ENCODE results near the gene TBC1D17. TPM values are rescaled to one million over a fixed set of nuclear protein-coding genes. Genes with fewer than 3 reads are reported as not detected.
A peak's percentile ranks its signal among the peaks of the same experiment; 100 is the strongest.

TBC1D17 gene
- total RNA-seq, 6 experiments from 2014 or later, result 42.8 to 53.3 (median 46.8) TPM

GRCh38 chr19:49860336-49861102, 17.0 kb upstream of the TBC1D17 start:
- peaks cover 29% of the 10 kb centered on the region for H3K36me3 Mint-ChIP-seq (ENCODE audit: low read depth)
- H3K4me1 Mint-ChIP-seq (ENCODE audit: low read depth), result peaks cover 24% of the 10 kb centered on the region
- peaks cover 20% of the 10 kb centered on the region for H3K27me3 Mint-ChIP-seq (ENCODE audit: insufficient read depth)
- no peak overlapping the region for H3K27ac Mint-ChIP-seq
- H3K9me3 Mint-ChIP-seq, result no peaks in the 10 kb centered on the region
- no peak overlapping the region for H3K4me3 Mint-ChIP-seq
- TF ChIP-seq, protein P1, sequence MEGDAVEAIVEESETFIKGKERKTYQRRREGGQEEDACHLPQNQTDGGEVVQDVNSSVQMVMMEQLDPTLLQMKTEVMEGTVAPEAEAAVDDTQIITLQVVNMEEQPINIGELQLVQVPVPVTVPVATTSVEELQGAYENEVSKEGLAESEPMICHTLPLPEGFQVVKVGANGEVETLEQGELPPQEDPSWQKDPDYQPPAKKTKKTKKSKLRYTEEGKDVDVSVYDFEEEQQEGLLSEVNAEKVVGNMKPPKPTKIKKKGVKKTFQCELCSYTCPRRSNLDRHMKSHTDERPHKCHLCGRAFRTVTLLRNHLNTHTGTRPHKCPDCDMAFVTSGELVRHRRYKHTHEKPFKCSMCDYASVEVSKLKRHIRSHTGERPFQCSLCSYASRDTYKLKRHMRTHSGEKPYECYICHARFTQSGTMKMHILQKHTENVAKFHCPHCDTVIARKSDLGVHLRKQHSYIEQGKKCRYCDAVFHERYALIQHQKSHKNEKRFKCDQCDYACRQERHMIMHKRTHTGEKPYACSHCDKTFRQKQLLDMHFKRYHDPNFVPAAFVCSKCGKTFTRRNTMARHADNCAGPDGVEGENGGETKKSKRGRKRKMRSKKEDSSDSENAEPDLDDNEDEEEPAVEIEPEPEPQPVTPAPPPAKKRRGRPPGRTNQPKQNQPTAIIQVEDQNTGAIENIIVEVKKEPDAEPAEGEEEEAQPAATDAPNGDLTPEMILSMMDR (IDR thresholded peaks at IDR 0.05), result no peak
- no peak for DNase-seq

DNA sequence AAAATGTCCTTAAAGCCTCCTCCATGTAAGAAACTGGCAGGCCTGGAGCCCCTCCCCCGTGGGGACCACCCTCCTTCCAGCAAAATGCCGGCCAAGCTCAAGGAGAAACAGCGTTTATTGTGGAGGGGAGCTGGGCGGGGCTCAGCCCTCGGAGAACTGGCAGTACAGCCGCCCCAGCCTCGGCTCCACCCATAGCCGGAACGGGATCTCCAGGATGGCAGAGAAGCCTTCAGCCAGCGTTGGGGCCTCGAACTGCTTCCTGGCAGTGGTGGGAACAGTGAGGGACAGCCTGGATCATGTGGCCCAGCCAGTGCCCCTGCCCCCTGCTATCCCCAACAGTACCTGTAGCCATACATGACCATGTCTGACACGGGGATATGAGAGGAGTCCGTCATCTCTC, 16.4 kb upstream of the TBC1D17 start:
- Mint-ChIP-seq H3K9me3 (peaks cover 4% of the 10 kb centered on the region; the same call in 1 of the 2 replicates), H3K27me3 (ENCODE audit: insufficient read depth) (peaks cover 17% of the 10 kb centered on the region), H3K4me1 (ENCODE audit: low read depth) (peaks cover 30% of the 10 kb centered on the region), H3K4me3 (no peak overlapping the region), H3K36me3 (ENCODE audit: low read depth) (peaks cover 30% of the 10 kb centered on the region), H3K27ac (no peak overlapping the region)
- TF ChIP-seq, protein P1 (IDR thresholded peaks at IDR 0.05), result no peak
- DNase-seq, result no peak

GRCh38 chr19:49861541-49862378, 15.7 kb upstream of the TBC1D17 start:
- peaks cover 18% of the 10 kb centered on the region for H3K27me3 Mint-ChIP-seq (ENCODE audit: insufficient read depth)

DNA sequence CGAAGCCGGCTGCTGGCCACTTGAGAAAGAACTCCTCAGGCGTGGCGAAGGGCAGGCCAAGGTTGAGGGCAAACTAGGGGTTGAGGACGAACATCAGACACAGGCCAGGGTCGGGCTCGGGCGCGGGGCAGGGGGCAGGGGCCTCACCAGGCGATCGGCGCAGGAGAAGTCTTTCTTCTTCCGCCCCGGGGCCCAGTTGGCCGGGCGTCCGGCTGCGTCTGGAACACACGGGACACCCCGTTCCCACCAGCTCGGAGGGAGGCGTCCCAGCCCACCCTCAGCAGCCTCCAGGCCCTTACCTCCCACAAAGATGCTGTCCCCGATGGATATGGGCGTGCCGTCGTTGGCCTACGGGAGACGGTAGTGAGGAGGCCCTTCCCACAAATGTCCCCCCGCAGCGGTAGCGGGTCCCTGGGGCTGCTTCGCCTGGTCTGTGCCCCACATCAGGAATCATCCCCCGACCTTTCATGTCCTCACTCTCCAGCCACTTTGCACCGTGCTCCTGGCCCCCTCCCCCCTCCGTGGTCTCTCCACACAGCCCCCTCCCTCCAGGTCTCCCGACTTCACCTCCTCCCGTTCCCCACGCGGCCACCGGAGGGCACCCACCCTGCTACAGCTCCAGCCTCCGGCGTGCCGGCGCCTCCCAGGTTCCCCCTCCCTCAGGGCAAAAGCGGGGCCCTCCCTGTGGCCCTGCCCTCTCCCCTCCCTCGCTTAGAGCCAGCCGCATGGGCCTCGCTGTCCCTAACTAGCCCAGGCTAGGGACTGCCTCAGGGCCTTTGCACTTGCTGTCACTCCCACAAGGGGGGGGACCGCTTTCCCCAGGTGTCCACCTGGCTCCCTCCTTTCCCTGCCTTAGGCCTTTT, 14.9 kb upstream of the TBC1D17 start:
- no peak overlapping the region for H3K27ac Mint-ChIP-seq
- peaks cover 42% of the 10 kb centered on the region for H3K4me1 Mint-ChIP-seq (ENCODE audit: low read depth)
- peaks cover 18% of the 10 kb centered on the region for H3K27me3 Mint-ChIP-seq (ENCODE audit: insufficient read depth)
- H3K4me3 Mint-ChIP-seq, result no peak overlapping the region
- H3K36me3 Mint-ChIP-seq (ENCODE audit: low read depth), result peaks cover 38% of the 10 kb centered on the region
- TF ChIP-seq, protein P1 (IDR thresholded peaks at IDR 0.05), result peak; percentile 53
- peaks cover 5% of the 10 kb centered on the region; the same call in 1 of the 2 replicates for H3K9me3 Mint-ChIP-seq
- DNase-seq, result no peak

More at GRCh38 chr19:49861541-49862378, 15.7 kb upstream of the TBC1D17 start:
- Mint-ChIP-seq H3K9me3 (peaks cover 5% of the 10 kb centered on the region; the same call in 1 of the 2 replicates), H3K4me3 (no peak overlapping the region), H3K4me1 (ENCODE audit: low read depth) (peaks cover 37% of the 10 kb centered on the region), H3K36me3 (ENCODE audit: low read depth) (peaks cover 37% of the 10 kb centered on the region), H3K27ac (no peak overlapping the region)
- DNase-seq, result no peak
- TF ChIP-seq, protein P1 (IDR thresholded peaks at IDR 0.05), result no peak

Data from HFFc6 (cell line).